ENCODE results near the gene HDAC7. TPM values are rescaled to one million over a fixed set of nuclear protein-coding genes. Genes with fewer than 3 reads are reported as not detected.

The HDAC7 gene
- total and polyA plus RNA-seq, 2 experiments from 2014 or later: 19.0 to 41.2 TPM

GRCh38 chr12:47748899-47749298 is 70.8 kb downstream of the HDAC7 start:
- H3K79me2 ChIP-seq: no peaks in the 10 kb centered on the region
- H4K20me1 ChIP-seq (ENCODE audit: insufficient read depth, poor library complexity, severe bottlenecking): no peaks in the 10 kb centered on the region
- no peak overlapping the region for H3K4me2 ChIP-seq
- H3K9me2 ChIP-seq (replicated peaks; ENCODE audit: insufficient read depth): no peaks in the 10 kb centered on the region
- H2AFZ ChIP-seq: no peak overlapping the region
- peaks cover 10% of the 10 kb centered on the region for H3K4me1 ChIP-seq (ENCODE audit: insufficient read depth)
- H3K27me3 ChIP-seq: no peaks in the 10 kb centered on the region
- no peak for TF ChIP-seq EZH2 (IDR thresholded peaks at IDR 0.05; ENCODE audit: borderline replicate concordance)
- TF ChIP-seq CTCF (IDR thresholded peaks at IDR 0.05; ENCODE audit: poor library complexity): no peak
- TF ChIP-seq EZH2phosphoT487 (IDR thresholded peaks at IDR 0.05; ENCODE audit: low read depth, severe bottlenecking, unreplicated experiment): no peak
- whole genome bisulfite sequencing (ENCODE audit: low lambda C conversion rate, missing lambda C conversion rate): 94% methylated on average over 3 of the region's 3 CpGs
- no peaks in the 10 kb centered on the region for H3K9me3 ChIP-seq (ENCODE audit: low read depth)
- no peaks in the 10 kb centered on the region for H3K36me3 ChIP-seq (replicated peaks; ENCODE audit: insufficient read depth, low read depth)
- no peak overlapping the region for H3K4me3 ChIP-seq
- no peak overlapping the region for H3K27ac ChIP-seq
- DNase-seq (ENCODE audit: low spot score): no peak

- Histone ChIP-seq H3K36me3 (replicated peaks; ENCODE audit: insufficient read depth, low read depth) (no peaks in the 10 kb centered on the region), H2AFZ (no peak overlapping the region)
- TF ChIP-seq EZH2 (IDR thresholded peaks at IDR 0.05; ENCODE audit: borderline replicate concordance): no peak
- TF ChIP-seq CTCF (IDR thresholded peaks at IDR 0.05; ENCODE audit: poor library complexity): no peak
- no peak for TF ChIP-seq EZH2phosphoT487 (IDR thresholded peaks at IDR 0.05; ENCODE audit: low read depth, severe bottlenecking, unreplicated experiment)
These were observed 71.2 kb downstream of the HDAC7 start for GRCh38 chr12:47748507-47748828.

GRCh38 chr12:47747596-47748506 is 71.9 kb downstream of the HDAC7 start:
- no peaks in the 10 kb centered on the region for H3K9me3 ChIP-seq (ENCODE audit: low read depth)
- H3K79me2 ChIP-seq: no peaks in the 10 kb centered on the region
- H3K36me3 ChIP-seq (replicated peaks; ENCODE audit: insufficient read depth, low read depth): no peaks in the 10 kb centered on the region
- no peak overlapping the region for H3K4me3 ChIP-seq
- H2AFZ ChIP-seq: no peak overlapping the region
- WGBS (ENCODE audit: low lambda C conversion rate, missing lambda C conversion rate): 95% methylated on average over 12 of the region's 14 CpGs
- H3K27me3 ChIP-seq: no peaks in the 10 kb centered on the region
- no peak overlapping the region for H3K4me2 ChIP-seq
- DNase-seq (ENCODE audit: low spot score): no peak
- H3K27ac ChIP-seq: no peak overlapping the region
- H4K20me1 ChIP-seq (ENCODE audit: insufficient read depth, poor library complexity, severe bottlenecking): no peaks in the 10 kb centered on the region
- no peak for TF ChIP-seq EZH2phosphoT487 (IDR thresholded peaks at IDR 0.05; ENCODE audit: low read depth, severe bottlenecking, unreplicated experiment)
- no peak for TF ChIP-seq EZH2 (IDR thresholded peaks at IDR 0.05; ENCODE audit: borderline replicate concordance)
- no peak for TF ChIP-seq CTCF (IDR thresholded peaks at IDR 0.05; ENCODE audit: poor library complexity)
- H3K4me1 ChIP-seq (ENCODE audit: insufficient read depth): peaks cover 1% of the 10 kb centered on the region
- H3K9me2 ChIP-seq (replicated peaks; ENCODE audit: insufficient read depth): no peaks in the 10 kb centered on the region

More at GRCh38 chr12:47748507-47748828, 71.2 kb downstream of the HDAC7 start:
- Histone ChIP-seq H3K4me1 (ENCODE audit: insufficient read depth) (peaks cover 8% of the 10 kb centered on the region), H3K27me3 (no peaks in the 10 kb centered on the region), H3K79me2 (no peaks in the 10 kb centered on the region), H3K4me2 (no peak overlapping the region), H3K9me3 (ENCODE audit: low read depth) (no peaks in the 10 kb centered on the region), H3K4me3 (no peak overlapping the region), H4K20me1 (ENCODE audit: insufficient read depth, poor library complexity, severe bottlenecking) (no peaks in the 10 kb centered on the region), H3K9me2 (replicated peaks; ENCODE audit: insufficient read depth) (no peaks in the 10 kb centered on the region), H3K27ac (no peak overlapping the region)
- 88% methylated on average over 1 of the region's 1 CpG for WGBS (ENCODE audit: low lambda C conversion rate, missing lambda C conversion rate)
- no peak for DNase-seq (ENCODE audit: low spot score)

All from hepatocyte (in vitro differentiated cells).